Neural progenitor cell (in vitro differentiated cells): Measurements from ENCODE around the gene MAP2K1.

ENCODE experiments used
- CTCF ChIP-seq: fragments of 200-600 bp; sonication (generic); IDR thresholded peaks from 2 replicates; pipeline ENCODE4 v1.5.1; 2017; ENCODE audit warnings: antibody characterized with exemption, mild to moderate bottlenecking
- EZH2phosphoT487 ChIP-seq: fragments of 200-600 bp; sonication (generic); IDR thresholded peaks from 2 replicates; pipeline ENCODE4 v1.6.1; 2017; ENCODE audit warnings: antibody characterized with exemption

- TF ChIP-seq EZH2phosphoT487 (no peak), CTCF (no peak)
Observed at GRCh38 chr15:66409565-66410108, 22.9 kb downstream of the MAP2K1 start.
